ENCODE results near the gene RBP2. TPM values are rescaled to one million over a fixed set of nuclear protein-coding genes. Genes with fewer than 3 reads are reported as not detected.

The RBP2 gene
- not detected in 2 replicates for total RNA-seq

DNA sequence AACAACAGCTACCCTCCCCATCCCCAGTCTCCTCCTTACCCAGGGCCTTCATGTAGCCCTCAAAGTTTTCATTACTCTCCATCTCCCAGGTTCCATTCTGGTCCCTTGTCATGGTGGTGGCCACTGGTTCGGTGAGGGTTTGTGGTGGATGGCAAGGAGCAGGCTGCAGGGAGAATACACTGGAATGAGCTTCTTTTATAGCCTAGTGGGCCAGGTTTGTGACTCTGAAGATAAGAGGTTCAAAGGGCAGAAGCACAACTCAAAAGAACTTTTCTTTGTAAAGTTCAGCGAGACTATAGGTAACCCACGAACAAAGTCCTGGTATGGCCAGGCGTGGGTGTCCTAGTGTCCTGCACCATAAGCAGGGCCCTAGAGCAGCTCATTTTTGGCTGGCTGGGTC is at the start of gene RBP2:
Gene RBP2 (minus strand): TSS at position 169 of the 400 bp plus-strand sequence. CDS start 57 bp downstream, at position 112.

Other genes with a start within 250 kb of the RBP2 start
- gene MRPS22, start 132.5 kb downstream of the RBP2 start, total RNA-seq: 64.3 and 78.2 TPM in 2 replicates
- gene COPB2, start 86.9 kb downstream of the RBP2 start, total RNA-seq: 93.8 and 114 TPM in 2 replicates
- 19.5 and 68.6 TPM in 2 replicates for gene RBP1, start 63.2 kb upstream of the RBP2 start, total RNA-seq
- 0.62 and 4.0 TPM in 2 replicates for gene NMNAT3, start 201.5 kb upstream of the RBP2 start, total RNA-seq